ENCODE data around the gene ENAM.
"Not testable (repeated sequence)": the region's sequence is repeated elsewhere in the genome, so short reads cannot be mapped to it uniquely, and the experiment has no call there.

Gene ENAM

DNA sequence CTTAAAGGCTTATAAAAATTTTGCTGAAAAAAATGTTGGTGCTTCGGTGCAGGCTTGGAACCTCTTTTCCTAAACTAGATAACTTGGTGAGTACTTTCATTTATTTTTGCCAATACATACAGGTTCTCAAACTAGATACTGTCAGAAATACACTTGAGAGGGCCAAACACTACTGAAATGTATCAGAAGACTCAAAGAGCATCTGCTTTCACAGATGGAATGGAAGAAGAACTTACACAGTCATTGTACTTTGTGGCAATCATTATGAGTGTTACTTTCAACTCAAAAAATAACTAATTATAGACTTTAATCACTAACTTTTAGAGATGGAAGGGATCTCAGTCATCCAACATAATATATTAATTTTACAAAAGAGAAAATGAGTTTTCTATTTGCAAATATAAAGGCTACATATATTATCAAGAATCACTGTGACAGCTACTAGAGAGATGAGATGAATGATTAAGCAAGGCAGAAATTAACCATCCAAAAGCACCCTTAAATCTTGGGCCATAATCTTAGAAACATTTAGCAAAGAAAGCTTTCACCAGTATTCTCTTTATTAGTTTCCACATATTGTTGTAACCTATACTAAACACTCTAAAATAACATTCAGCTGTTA, 1.0 kb downstream of the ENAM start:
- DNase-seq (ENCODE audit: low read depth): no peak

DNA sequence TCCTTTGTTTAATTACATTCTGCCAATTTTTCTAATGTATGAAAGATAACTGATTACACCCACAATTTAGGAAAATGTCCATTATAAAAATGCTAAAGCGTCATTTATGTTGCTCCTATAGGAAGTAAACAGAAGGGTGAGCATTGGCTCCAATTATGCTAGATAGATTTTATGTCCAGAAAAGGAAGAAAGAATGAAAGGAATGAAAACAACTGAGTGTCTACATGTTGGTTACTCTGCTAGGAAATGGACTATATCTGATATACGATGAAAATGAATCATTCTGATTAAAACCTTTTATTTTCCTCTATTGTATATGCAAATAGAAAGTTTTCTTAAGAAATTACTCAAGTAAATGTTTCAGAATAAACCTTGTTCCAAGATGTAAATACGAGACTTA, 1.6 kb downstream of the ENAM start:
- no peak for DNase-seq (ENCODE audit: low read depth)

DNA sequence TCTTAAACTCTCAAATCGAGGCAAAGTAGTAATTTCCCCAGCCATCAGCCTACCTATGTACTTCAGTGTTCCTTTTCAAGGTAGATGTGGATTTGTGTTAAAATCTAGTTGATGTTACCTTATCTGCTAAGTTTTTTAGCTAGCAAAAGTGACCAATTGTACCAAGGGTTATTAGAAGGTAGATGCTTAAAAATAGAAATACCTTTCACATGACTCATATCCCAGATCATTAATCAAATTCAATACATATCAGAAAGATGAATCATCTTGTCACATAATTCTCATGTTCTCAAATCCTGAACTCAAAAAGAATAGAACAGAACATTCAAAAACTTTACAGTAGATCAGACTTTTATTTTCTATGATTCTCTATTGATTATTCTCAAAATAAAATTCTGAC, 3.5 kb downstream of the ENAM start:
- DNase-seq (ENCODE audit: low read depth): peak; percentile 85

DNA sequence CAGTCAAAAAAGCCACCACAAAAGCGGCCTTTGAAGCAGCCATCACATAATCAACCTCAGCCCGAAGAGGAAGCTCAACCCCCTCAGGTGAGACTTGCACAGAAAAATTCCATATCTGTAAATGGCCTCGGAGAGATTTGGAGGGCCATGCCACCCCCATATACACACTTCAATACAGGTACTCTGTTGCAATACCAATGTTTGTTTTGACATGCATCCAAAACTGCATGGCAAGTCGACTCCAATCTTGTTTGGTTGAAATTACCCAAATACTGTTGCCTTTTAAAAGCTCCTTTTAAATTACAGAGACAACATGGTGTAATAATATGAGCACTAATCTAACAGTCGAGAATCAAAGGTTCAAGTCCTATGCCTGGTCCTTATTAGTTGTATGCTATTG, 5.9 kb downstream of the ENAM start:
- DNase-seq (ENCODE audit: low read depth): no peak

DNA sequence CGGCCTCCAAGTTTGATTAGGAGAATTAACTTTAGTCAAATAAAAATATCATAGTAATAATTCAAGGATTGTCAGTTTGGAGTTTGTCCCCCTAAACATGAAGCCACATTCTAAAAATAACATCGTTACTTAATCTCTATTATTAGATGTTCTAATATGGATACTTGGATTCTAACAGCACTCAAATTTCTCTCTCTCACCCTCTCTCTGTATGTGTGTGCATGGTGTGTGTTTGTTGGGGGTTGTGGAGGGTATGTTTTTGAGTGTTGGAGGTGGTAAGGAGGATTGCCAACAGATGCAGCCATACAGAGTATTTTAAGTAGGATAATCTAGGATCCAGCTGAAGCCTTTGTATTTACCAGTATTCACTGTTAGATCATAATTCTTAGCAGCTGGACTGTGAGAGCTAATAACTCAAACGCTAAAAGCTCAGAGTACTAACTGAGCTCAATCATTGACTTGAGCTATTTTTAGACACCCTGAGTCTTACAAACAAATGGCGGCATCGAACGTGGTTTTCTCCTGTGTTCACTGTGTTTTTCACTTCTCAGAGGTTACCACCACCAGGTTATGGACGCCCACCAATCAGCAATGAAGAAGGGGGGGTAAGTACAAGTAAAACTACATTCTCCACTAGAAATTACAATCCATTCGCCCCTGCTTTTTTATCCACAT, 8.8 kb downstream of the ENAM start:
- DNase-seq (ENCODE audit: low read depth): no peak

DNA sequence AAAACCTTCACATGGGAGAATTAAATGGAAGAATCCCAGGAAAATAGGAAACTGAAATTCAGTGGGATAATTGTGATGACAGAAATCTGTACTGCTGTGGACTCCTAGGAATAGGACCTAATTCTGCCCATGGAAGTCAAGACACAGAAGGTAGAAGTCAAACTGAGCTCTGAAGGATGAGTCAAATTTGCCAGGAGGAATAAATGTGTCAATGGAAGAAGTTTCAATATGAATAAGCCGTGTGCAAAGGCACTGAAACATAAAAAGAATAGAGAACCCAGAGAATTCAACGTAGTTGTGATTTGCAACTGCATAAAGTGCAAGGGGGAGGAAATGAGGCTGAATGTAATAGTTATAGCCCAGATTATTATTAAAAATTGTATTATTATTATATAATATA, 11.6 kb downstream of the ENAM start:
- DNase-seq (ENCODE audit: low read depth): no peak

DNA sequence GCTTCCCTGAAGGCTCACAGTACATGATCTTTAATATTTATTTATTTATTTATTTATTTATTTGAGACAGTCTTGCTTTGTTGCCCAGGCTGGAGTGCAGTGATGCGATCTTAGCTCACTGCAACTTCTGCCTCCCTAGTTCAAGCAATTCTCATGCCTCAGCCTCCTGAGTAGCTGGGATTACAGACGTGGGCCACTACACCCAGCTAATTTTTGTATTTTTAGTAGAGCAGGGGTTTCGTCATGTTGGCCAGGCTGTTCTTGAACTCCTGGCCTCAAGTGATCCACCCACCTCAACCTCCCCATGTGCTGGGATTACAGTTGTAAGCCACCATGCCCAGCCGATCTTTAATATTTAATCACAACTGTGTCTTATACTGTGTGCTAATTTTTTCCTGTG, 22.2 kb downstream of the ENAM start:
- not testable (repeated sequence) for DNase-seq (ENCODE audit: low read depth)

DNA sequence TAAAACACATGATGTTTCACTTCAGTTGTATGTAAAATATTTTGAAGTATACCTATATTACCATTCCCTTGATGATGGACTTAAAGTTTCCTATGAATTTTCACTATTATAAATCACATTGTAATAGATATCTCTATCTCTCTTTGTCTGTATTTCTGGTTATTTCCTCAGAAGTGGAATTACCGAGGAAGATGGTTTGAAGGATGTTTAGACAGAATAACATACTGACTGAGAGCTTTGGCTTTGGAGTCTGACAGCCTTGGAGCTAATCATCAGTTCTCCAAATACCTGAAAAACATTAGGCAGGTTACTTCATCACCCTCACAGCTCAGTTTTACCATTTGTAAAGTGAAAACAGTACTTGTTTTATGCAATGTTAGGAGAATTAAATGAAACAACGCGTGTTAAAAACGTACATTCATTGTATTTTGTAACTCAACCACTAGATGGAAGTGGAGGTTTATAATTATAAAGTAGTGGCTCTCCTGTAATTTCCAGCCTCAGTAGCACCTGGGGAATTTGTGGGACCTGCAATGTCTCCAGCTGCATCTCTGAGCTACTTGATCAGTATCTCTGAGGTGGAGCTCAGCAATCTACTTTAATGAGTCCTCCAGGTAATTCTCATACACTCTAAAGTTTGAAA, 23.4 kb downstream of the ENAM start:
- DNase-seq (ENCODE audit: low read depth): peak; percentile 62

DNA sequence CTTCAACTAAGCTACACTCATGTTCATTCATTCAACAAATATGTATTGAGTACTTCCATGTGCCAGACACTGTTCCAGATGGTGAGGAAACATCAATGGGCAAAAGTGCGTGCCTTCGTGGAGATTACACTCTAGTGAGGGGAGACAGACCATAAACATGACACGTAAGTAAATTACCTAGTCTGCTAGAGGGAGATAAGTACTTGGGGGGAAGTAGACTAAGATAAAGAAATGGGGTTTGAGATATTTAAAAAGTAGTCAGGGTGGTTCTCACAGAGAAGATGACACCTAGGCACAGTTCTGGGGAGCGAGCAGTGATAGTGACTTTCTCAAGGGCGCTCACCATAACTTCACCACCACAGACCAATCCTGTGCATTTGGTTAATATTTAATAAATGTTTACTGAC, 26.1 kb downstream of the ENAM start:
- DNase-seq (ENCODE audit: low read depth): no peak

DNA sequence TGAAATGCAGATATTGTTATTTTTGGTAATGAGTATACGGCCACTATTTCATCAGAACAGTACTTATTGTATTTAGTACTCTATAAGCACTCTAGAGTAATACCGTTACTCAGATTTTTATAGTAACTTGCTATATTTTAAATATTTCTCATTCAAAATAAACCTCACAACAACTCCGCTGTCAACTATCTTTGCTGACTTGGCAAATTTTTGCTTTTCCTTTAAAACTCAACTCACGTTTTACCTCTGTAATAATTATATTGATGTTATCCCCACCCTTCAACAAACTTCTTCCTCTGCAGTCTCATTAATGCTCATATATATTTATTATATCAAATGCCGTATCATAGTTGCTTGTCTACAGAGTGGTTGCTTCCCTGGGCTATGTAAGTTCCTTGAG, 28.8 kb downstream of the ENAM start:
- DNase-seq (ENCODE audit: low read depth): no peak

DNA sequence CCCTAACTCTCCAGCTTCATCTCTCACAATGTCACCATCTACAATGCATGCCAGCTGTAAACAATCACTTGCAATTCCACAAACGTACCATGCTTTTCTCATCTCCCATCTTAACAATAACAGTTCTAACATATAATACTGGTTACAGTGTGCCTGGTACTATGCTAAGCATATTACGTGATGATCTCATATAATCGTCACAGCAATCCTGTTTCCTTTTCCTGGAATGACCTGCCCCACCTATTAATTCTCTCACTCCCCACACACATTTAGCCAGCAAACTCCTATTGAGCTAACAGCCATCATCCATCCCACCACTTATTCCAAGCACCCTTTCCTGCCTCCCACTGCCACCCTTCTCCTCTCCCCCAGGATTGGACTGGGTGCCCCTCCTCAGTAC, 29.9 kb downstream of the ENAM start:
- no peak for DNase-seq (ENCODE audit: low read depth)

DNA sequence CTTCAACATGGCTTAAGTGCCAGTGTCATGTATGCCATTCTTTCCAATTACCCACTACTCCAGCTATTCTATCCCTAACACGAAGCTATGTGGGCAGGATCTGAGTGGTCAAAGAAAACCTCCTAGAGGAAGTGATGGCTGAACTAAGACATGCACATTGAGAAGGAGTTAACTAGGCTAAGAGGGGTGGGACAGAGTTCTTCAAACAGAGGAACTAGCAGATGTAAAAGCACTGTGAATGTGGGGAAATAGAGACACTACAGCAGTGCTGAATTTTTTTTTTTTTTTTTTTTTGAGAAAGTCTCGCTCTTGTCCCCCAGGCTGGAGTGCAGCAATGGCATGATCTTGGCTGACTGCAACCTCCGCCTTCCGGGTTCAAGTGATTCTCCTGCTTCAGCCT, 31.6 kb downstream of the ENAM start:
- no peak for DNase-seq (ENCODE audit: low read depth)

DNA sequence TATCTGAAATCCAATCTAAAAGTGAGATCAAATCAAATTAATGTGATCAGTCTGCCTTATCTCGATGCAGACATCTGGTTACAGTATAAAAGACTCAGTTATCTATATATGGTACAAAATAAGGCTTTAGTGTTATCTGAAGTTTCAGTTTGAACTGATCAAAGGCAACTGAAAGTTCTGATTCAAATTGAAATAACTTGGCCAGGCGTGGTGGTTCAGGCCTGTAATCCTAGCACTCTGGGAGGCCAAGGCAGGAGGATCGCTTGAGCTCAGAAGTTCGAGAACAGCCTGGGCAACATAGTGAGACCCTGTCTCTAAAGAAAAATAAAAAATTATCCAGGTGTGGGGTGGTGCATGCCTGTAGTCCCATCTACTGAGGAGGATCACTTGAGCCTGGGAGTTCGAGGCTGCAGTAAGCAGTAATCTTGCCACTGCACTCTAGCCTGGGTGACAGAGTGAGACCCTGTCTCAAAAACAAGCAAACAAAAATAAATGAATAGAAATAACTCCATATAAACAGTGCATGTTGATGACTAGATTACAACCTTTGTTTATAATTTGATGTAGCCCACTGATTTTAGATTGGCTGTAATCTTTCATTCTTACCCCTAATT, 32.9 kb downstream of the ENAM start:
- not testable (repeated sequence) for DNase-seq (ENCODE audit: low read depth)

DNA sequence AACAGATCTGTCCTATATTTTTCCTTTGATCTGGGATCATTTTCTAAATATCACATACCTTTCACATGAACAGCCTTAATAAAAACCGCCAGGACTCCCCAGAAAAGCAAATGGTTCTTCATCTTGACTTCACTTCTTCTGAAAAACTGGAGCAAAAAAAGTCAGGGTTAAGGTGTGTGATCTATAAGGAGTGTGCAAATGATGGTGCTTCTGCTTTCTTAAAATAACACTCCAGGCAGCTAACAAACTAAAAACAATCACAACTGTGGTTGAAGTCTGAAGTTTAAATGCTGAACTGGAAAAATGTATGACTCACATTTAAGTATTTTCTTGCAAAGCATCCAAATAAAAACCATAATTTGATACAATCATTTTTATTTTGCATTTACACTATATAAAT, 37.8 kb downstream of the ENAM start, which contains the start of gene JCHAIN:
Gene JCHAIN (minus strand): TSS at position 140 of the 400 bp plus-strand sequence. CDS start 18 bp downstream, at position 122.
- peak; percentile 25 for DNase-seq (ENCODE audit: low read depth)

DNA sequence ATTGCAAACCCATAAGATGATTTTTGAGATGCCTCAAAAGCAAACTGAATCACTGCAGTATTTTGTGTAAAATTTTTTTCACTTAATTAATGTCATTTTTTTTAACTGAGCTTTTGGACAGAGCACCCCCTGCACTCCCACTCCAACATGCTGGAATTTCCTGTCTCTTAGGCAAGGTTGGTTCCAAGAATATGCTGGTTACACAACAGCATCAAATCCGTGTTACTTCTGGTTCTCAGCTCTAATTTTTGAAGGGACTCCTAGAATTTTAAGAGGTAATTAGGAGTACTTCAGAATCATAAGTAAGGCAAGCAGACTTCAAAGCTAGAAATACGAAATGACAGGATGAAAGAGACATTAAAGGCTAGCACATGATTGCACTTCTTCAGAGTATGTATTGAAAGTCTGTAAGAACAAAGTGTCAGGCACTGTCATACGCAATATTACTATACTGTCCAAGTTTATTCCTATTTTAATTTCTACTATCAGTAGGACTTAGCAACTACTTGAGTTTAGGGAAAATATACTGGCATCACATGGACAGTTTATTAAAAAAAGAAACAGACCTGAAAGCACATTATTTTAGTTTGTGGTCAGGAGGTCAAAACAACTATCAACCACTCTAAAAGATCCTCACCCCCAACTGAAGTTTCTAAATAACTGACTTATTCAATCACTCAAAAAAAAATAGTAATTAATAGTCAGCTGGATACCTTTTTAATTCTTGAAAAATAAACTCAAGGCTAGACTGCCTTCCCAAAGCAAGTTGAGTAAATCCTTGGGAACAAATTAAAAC, 39.4 kb downstream of the ENAM start:
- DNase-seq (ENCODE audit: low read depth): no peak

DNA sequence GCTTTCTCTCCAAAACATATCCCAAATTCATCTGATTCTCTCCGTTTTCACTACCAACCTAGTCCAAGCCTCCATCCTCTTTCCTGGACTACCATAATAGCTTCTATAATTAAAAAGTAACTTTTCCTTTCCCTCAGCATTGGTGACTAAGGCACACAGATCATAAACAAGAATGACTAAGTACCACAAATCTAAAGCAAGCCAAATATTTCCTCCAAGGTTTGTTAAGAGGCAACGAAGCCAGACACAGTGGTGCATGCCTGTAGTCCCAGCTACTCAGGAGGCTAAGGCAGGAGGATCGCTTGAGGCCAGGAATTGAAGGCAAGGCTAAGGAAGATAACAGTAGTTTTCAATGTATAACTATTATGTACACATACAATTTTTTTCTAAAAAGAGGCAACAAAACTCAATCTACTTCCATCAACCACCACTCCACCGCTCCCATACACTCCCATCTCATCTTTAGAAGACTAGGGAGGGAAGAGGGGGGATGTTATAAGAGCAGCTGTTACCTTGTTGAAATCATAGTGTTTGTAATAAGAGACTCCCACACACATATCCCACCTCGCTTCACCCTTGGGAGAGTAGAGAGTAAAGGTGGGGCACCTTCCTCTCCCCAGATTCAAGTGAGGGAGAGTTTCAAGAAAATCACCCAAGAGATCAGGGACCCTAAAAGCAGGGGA, 41.9 kb downstream of the ENAM start:
- DNase-seq (ENCODE audit: low read depth): peak; percentile 81

DNA sequence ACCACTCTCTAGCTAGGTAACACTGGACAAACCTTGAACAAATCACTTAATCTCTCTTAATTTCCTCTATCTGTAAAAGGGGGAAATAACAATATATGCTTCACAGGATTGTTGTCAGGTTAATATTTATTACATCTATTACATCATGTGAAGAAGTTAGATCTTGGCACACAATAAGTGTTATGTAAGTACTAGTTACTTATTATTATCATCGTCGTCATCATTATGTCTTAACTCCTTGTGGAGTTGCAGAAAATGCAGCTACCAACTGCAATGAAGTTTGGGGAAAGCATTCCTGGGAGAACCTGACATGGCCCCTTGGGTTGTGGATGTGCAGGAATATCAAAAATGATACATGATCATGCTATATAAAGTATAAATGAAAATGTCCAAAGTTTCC, 42.5 kb downstream of the ENAM start:
- DNase-seq (ENCODE audit: low read depth): no peak

DNA sequence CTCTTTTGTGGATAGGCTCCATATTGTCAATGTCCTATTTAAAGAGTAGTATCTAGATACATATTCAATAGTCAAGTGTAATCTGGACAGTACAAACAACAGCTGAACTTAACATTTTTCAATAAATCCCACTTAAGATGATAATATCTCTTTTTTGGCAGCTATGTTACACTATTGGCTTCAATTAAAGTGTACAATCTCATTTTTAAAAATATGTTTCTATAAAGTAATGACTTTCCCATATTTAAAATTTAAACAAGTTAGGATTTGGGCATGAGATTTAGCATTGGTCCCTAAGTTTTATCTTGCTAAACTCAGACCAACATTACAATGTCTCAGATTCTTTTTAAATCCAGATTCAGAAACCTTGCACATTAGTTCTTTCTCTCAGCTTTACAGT, 45.6 kb downstream of the ENAM start:
- no peak for DNase-seq (ENCODE audit: low read depth)

DNA sequence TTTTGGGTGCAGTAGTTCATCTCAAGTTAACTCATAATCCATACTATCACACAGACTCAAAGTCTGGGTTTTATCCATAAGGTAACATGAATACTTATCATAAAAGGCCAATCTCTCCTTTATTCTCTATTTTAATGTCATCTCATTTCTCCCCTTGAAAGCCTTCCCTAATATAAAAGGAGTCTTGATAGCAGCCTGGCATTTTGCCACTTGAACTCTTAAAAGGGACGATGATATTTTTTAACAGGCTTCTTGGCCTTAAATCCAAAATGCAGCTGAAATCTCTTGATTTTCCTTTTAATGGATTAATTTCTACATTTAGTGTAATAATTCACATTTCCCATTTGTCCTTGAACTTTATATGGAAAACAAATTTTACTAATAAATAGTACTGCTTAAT, 46.2 kb downstream of the ENAM start:
- DNase-seq (ENCODE audit: low read depth): no peak

DNA sequence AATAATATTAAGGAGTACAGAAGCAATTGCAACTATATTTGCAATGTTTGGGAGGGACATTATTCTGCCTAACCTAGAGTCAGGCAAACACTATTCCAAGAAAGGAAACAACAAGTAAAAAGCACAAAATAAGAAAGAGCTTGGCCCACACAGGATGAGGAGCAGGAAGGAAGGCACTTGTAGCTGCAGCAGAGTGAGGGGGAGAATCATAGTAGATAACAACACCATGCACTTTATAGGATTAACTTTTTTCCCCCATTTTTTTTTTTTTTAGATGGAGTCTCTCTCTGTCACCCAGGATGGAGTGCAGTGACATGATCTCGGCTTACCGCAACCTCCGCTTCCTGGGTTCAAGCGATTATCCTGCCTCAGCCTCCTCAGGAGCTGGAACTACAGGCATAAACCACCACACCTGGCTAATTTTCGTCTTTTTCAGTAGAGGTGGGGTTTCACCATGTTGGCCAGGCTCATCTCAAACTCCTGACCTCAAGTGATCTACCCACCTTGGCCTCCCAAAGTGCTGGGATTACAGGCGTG, 48.1 kb downstream of the ENAM start:
- no peak for DNase-seq (ENCODE audit: low read depth)

DNA sequence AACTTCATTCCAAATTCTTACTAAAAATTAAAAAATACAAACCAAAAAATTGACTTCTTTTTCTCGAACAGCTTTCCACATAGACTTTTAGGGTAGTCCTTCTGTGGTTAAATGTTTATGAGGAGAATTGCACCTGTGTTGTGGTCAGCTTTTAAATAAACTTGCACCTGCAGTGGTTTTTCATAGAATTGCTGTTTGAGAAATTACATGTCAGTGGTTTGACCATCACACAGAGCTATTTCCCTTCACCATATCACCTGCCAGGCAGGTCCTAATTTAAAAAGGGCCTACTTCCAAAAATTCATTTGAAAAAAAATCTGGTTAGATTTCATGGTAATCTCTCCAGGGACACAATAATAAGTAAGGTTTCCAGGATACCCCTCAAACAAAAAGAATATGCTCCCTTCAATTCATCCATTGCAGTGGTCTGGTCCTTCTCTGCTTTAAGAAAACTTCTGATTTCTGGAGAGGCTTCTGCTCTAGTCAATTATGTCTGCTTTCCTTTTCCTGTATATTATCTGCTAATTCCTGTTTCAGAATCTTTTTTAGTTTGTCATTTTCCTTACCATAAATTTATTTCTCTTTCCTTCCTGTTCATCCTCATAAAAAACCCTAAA, 49.9 kb downstream of the ENAM start:
- no peak for DNase-seq (ENCODE audit: low read depth)
